Measurements from ENCODE around the gene PTTG1. TPM values are rescaled to one million over a fixed set of nuclear protein-coding genes. Genes with fewer than 3 reads are reported as not detected.

Gene PTTG1
- polyA plus RNA-seq, 1 experiment, result 67.4 TPM

- Histone ChIP-seq H3K27ac (ENCODE audit: low read depth, low read length) (no peak overlapping the region), H3K9me3 (ENCODE audit: control insufficient read depth, insufficient read depth, low read length) (no peaks in the 10 kb centered on the region), H3K27me3 (ENCODE audit: control insufficient read depth, insufficient read depth, low read length) (peaks cover 7% of the 10 kb centered on the region), H3K4me3 (ENCODE audit: low read depth, low read length) (no peak overlapping the region)
- POLR2A ChIA-PET, result no interaction called here
- no peak for DNase-seq (ENCODE audit: low read depth, low spot score)
- CTCF ChIA-PET, result interaction anchor here (1.5 to 4.7 kb wide), 13 partner anchors 8 to 306 kb away, joined by 3 to 113 read pairs (median 31); partner anchors contain the start of genes PTTG1 and SLU7
- TF ChIP-seq CTCF (IDR thresholded peaks at IDR 0.05; ENCODE audit: low read depth, low read length), result no peak
These were observed 15.6 kb downstream of the PTTG1 start for GRCh38 chr5:160437271-160437670.

- peak; percentile 89 for TF ChIP-seq CTCF (IDR thresholded peaks at IDR 0.05; ENCODE audit: low read depth, low read length)
- H3K9me3 ChIP-seq (ENCODE audit: control insufficient read depth, insufficient read depth, low read length), result no peaks in the 10 kb centered on the region
- H3K27ac ChIP-seq (ENCODE audit: low read depth, low read length), result no peak overlapping the region
- peak overlapping the region; percentile 60 for H3K4me3 ChIP-seq (ENCODE audit: low read depth, low read length)
- DNase-seq (ENCODE audit: low read depth, low spot score), result no peak
- CTCF ChIA-PET, result interaction anchor here (0.6 to 4.7 kb wide), 35 partner anchors 8 to 528 kb away, joined by 3 to 113 read pairs (median 7); partner anchors contain the start of genes FAM200C, PTTG1 and SLU7
- peaks cover 7% of the 10 kb centered on the region for H3K27me3 ChIP-seq (ENCODE audit: control insufficient read depth, insufficient read depth, low read length)
- POLR2A ChIA-PET, result interaction anchor here (1.1 to 1.9 kb wide), 2 partner anchors 16 to 29 kb away, joined by 3 to 6 read pairs; no protein-coding TSS in a partner anchor
These were observed 16.9 kb downstream of the PTTG1 start for GRCh38 chr5:160438316-160439204.

GRCh38 chr5:160439205-160439600 is 17.5 kb downstream of the PTTG1 start:
- peak; percentile 44 for DNase-seq (ENCODE audit: low read depth, low spot score)
- ChIA-PET POLR2A (interaction anchor here (0.6 to 1.9 kb wide), 2 partner anchors 18 to 28 kb away, joined by 4 to 6 read pairs; partner anchors contain the start of gene PTTG1), CTCF (interaction anchor here (0.6 to 4.7 kb wide), 33 partner anchors 9 to 1396 kb away, joined by 3 to 113 read pairs (median 5); partner anchors contain the start of genes FAM200C and PTTG1)
- Histone ChIP-seq H3K4me3 (ENCODE audit: low read depth, low read length) (peak overlapping the region; percentile 60), H3K27me3 (ENCODE audit: control insufficient read depth, insufficient read depth, low read length) (peaks cover 7% of the 10 kb centered on the region), H3K27ac (ENCODE audit: low read depth, low read length) (no peak overlapping the region), H3K9me3 (ENCODE audit: control insufficient read depth, insufficient read depth, low read length) (no peaks in the 10 kb centered on the region)
- TF ChIP-seq CTCF (IDR thresholded peaks at IDR 0.05; ENCODE audit: low read depth, low read length), result peak; percentile 95

- POLR2A ChIA-PET, result no interaction called here
- CTCF ChIA-PET, result interaction anchor here (0.6 to 4.7 kb wide), 3 partner anchors 9 to 18 kb away, joined by 3 to 113 read pairs (median 3); partner anchors contain the start of gene PTTG1
These were observed 19.7 kb downstream of the PTTG1 start for GRCh38 chr5:160441311-160441781.

More at GRCh38 chr5:160441311-160441781, 19.7 kb downstream of the PTTG1 start:
- no peak for DNase-seq (ENCODE audit: low read depth, low spot score)
- no peaks in the 10 kb centered on the region for H3K9me3 ChIP-seq (ENCODE audit: control insufficient read depth, insufficient read depth, low read length)
- H3K27ac ChIP-seq (ENCODE audit: low read depth, low read length), result no peak overlapping the region
- no peak overlapping the region for H3K4me3 ChIP-seq (ENCODE audit: low read depth, low read length)
- peaks cover 4% of the 10 kb centered on the region for H3K27me3 ChIP-seq (ENCODE audit: control insufficient read depth, insufficient read depth, low read length)
- no peak for TF ChIP-seq CTCF (IDR thresholded peaks at IDR 0.05; ENCODE audit: low read depth, low read length)
